Neural progenitor cell (in vitro differentiated cells): ENCODE data around the gene ECT2.

Source experiments
- CTCF ChIP-seq: fragments of 200-600 bp; sonication (generic); IDR thresholded peaks from 2 replicates; pipeline ENCODE4 v1.5.1; 2017; ENCODE audit warnings: antibody characterized with exemption, mild to moderate bottlenecking
- EZH2 ChIP-seq: fragments of 200-600 bp; sonication (generic); IDR thresholded peaks from 2 replicates; pipeline ENCODE4 v1.6.1; 2017; ENCODE audit warnings: antibody characterized with exemption, mild to moderate bottlenecking, moderate library complexity

GRCh38 chr3:172803489-172803888, 53.0 kb downstream of the ECT2 start:
- no peak for TF ChIP-seq CTCF
- TF ChIP-seq EZH2: no peak
